ENCODE results near the gene CASTOR2.
"Not testable (repeated sequence)": the region's sequence is repeated elsewhere in the genome, so short reads cannot be mapped to it uniquely, and the experiment has no call there.

The CASTOR2 gene

DNA sequence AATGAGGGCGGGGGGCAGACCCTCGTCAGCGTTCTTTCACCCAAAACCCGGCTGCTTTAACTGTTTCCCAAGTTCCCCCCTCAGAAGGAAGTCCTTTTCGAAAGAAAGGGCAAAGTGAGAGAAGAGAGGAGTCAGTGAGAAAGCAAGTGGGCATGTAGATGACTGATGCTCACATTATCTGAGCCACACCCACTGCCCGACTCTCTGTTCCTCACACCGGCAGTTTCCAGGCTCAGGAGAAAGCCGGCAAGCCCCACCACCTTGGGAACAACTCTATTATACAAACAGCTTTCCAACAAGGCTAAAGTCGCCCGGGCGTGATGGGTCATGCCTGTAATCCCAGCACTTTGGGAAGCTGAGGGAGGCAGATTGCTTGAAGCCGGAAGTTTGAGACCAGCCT lies 86.0 kb downstream of the CASTOR2 start:
- no peak for DNase-seq (ENCODE audit: low read depth in 2 of 2)

DNA sequence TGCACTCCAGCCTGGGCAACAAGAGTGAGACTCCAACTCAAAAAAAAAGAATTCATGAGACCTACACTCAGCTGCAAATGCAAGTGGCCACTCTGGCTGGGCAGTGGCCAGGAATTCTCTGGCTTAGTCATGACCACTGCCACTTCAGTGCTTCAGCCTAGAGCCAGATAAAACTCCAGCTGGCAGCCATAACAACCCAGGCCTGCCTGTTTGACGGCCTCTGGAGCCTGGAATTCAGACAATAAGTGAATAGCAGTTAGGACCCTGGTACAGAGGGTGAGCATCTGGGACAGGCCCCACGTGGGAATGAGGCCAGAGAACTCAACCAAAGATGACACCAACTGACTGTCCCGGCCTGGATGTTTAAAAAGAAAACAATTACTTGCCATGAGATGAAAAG lies 90.2 kb downstream of the CASTOR2 start:
- DNase-seq (ENCODE audit: low read depth in 2 of 2) = no peak

GRCh38 chr7:75055155-75055554 lies 90.7 kb downstream of the CASTOR2 start:
- DNase-seq (ENCODE audit: low read depth in 2 of 2) = no peak

DNA sequence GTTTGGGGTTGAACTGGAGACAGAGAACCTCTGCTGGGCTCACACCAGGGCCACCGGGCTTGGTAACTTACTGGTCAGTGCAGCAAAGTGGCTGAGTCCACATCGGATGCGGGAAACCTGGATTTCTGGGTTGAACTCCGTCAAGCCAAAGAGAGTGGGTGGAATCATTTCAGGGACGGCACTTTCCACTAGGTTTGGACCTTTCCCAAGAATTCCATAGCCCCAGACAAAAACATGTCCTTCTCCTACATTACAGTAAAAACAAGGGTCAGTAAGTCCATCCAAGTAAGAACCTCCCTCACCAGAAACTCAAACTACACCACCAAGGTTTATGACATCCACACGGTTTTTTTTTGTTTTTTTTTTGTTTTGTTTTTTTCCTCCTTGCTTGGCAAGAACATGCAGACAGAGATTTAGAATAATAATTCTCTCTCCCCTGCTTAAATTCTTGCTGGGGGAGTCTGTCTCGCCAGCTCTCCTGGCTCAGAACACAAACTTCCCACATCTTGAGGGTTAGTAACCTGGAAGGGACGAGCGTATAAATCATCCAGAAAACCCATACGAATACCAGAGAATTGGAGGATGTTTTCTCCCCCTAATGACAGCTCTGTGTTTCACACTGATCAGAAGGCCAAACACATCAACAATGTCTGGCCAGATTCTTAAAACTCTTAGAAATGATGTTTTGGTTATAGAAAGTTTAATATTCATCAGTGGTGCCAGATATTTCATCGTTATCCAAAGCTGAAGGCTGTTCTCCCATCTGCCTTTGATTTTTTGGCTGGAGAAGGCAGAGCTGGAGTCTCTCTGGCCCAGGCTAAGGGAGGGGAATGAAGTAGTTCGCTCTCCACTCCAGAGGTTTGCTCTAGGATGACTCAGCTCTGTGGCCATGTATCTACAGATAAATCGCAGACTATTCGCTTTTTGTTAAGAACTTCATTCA lies 91.6 kb downstream of the CASTOR2 start:
- no peak for DNase-seq (ENCODE audit: low read depth in 2 of 2)

DNA sequence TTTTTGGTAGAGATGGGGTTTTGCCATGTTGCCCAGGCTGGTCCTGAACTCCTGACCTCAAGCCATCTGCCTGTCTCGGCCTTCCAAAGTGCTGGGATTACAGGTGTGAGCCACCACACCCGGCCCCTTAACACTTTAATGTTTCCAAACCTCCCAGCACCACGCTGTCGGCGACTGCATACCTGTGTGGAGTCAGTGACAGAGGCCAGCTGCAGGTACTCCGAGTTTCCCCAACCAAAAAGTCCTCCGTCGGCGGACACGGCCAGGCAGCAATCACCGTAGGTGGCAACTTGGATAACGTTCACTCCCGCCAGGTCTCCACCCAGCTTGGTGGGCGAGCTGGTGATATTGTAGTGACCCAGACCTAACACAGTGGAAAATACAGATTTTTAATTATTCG lies 93.9 kb downstream of the CASTOR2 start:
- DNase-seq (ENCODE audit: low read depth in 2 of 2) = no peak

DNA sequence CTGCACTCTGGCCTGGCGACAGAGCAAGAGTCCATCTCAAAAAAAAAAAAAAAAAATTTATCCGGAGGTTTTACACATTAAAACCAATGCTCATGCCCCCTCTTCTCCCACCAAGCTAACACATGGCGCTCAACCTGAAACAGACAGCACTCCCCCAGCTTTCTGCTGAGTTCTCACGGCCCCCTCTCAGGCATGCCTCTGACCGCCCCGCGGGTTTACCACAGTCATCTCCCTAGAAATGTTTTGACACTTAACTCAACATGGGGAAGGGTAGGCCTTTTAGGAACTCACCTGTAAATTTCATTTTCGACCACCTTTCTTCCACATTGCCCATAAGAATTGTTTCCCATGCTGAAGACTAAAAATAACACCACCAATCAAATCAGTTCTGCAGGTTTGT lies 99.8 kb downstream of the CASTOR2 start:
- no peak for DNase-seq (ENCODE audit: low read depth in 2 of 2)

DNA sequence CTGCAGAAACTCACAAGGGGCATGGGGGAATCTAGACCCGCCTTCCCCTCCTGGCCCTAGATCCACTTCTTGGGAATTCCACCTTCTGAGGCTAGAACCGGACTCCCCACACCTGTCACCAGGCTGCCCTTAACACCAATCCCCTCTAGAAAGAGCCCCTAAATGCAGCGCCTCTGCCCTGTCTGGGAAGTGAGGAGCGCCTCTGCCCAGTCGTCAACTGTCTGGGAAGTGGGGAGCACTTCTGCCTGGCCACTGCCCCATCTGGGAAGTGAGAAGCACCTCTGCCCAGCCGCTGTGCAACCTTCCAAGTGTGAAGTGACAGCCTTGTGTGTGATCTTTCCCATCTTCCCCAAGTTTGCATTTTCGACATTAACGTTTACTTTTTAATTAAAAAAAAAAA lies 100.3 kb downstream of the CASTOR2 start:
- no peak for DNase-seq (ENCODE audit: low read depth in 2 of 2)

GRCh38 chr7:75066521-75066920 lies 102.0 kb downstream of the CASTOR2 start:
- DNase-seq (ENCODE audit: low read depth in 2 of 2) = no peak

DNA sequence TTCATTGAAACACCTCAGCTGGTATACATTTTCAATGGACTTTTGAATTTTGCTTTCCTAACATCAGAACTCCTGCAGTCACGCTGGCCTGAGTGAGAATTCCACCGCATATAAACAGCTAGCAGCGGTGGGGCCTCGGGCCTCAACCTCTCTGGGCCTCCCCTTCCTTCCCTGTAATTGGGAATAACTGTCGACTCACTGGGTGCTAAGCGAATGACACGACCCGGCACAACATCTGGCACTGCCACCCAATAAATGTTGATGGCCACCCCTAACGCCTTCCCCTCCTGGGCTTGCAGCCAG lies 108.4 kb downstream of the CASTOR2 start:
- DNase-seq (ENCODE audit: low read depth in 2 of 2) = no peak

DNA sequence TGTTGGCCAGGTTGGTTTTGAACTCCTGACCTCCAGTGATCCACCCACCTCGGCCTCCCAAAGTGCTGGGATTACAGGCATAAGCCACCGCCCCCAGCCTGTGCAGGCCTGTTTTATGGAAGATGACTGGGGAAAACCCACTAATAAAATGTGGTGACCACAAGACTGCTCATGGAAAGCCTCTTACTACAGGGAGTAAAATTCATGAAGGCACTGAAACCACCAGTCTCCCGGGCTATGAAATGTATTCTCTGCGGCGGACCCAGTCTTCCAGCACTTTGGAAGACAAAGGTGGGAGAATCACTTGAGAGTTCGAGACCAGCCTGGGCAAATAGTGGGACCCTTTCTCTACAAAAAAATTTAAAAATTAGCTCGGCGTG lies 109.7 kb downstream of the CASTOR2 start:
- not testable (repeated sequence) for DNase-seq (ENCODE audit: low read depth in 2 of 2)
